Endothelial cell of umbilical vein (primary cell): ENCODE measurements around the gene TRAPPC2B.

ENCODE experiments used
- EZH2 ChIP-seq: IDR thresholded peaks from 2 replicates; pipeline ENCODE4 v1.6.1; 2012; ENCODE audit warnings: borderline replicate concordance, low read depth, mild to moderate bottlenecking, moderate library complexity, low read length, inconsistent platforms; ENCODE audit not compliant: severe bottlenecking
- MYC ChIP-seq: IDR thresholded peaks from one replicate; pipeline ENCODE4 v1.6.1; 2011; ENCODE audit warnings: mild to moderate bottlenecking, low read depth, low read length
- TF ChIP-seq, protein P1 (sequence below), 2 donors: IDR thresholded peaks; 1 replicate in 1 of 2; 2 replicates in 1 of 2; pipeline ENCODE4 v1.5.1; 2011; ENCODE audit warnings: low read length in 2 of 2, mild to moderate bottlenecking in 2 of 2, moderate library complexity in 2 of 2, control low read depth in 1 of 2, inconsistent platforms in 1 of 2, low read depth in 1 of 2; ENCODE audit not compliant: insufficient read depth in 1 of 2; ENCODE audit errors: extremely low read depth in 1 of 2

DNA sequence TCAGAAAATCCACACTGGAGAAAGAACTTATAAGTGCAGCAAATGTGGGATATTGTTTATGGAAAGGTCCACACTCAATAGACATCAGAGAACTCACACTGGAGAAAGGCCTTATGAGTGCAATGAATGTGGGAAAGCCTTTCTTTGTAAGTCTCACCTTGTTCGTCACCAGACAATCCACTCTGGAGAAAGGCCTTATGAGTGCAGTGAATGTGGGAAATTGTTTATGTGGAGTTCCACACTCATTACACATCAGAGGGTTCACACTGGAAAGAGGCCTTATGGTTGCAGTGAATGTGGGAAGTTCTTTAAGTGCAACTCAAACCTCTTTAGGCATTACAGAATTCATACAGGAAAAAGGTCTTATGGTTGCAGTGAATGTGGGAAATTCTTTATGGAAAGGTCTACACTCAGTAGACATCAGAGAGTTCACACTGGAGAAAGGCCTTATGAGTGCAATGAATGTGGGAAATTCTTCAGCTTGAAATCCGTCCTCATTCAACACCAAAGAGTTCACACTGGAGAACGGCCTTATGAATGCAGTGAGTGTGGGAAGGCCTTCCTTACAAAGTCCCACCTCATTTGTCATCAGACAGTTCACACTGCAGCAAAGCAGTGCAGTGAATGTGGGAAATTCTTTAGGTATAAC, 14.3 kb downstream of the TRAPPC2B start:
- no peak for TF ChIP-seq MYC
- TF ChIP-seq, protein P1, sequence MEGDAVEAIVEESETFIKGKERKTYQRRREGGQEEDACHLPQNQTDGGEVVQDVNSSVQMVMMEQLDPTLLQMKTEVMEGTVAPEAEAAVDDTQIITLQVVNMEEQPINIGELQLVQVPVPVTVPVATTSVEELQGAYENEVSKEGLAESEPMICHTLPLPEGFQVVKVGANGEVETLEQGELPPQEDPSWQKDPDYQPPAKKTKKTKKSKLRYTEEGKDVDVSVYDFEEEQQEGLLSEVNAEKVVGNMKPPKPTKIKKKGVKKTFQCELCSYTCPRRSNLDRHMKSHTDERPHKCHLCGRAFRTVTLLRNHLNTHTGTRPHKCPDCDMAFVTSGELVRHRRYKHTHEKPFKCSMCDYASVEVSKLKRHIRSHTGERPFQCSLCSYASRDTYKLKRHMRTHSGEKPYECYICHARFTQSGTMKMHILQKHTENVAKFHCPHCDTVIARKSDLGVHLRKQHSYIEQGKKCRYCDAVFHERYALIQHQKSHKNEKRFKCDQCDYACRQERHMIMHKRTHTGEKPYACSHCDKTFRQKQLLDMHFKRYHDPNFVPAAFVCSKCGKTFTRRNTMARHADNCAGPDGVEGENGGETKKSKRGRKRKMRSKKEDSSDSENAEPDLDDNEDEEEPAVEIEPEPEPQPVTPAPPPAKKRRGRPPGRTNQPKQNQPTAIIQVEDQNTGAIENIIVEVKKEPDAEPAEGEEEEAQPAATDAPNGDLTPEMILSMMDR (IDR thresholded peaks at IDR 0.05; ENCODE audit: extremely low read depth in 1 of 2, insufficient read depth in 1 of 2, low read depth in 1 of 2, low read length in 2 of 2): no peak
- no peak for TF ChIP-seq EZH2
